GM10248 (cell line): ENCODE results near the gene SH3RF3.

ENCODE experiments used
- CTCF ChIA-PET: fragments of 300-600 bp; sonication (Branson Sonifier 250); formaldehyde crosslinking; extraction: SDS; loops from one replicate; lab custom pipeline; 2021; ENCODE audit warnings: antibody characterized with exemption; lab: Yijun Ruan, JAX
- POLR2A ChIA-PET: fragments of 350-650 bp; sonication (Branson Sonifier 250); formaldehyde crosslinking; extraction: SDS; loops from one replicate; lab custom pipeline; 2020; ENCODE audit warnings: antibody characterized with exemption; lab: Yijun Ruan, JAX
- DNase-seq: peaks from one replicate; pipeline ENCODE4 v3.0.0; 2012; ENCODE audit errors: extremely low spot score
- TF ChIP-seq, protein P1 (sequence below): IDR thresholded peaks from 2 replicates; pipeline ENCODE4 v1.5.1; 2012; ENCODE audit warnings: mild to moderate bottlenecking, low read depth; ENCODE audit errors: extremely low read depth, missing control alignments, control extremely low read depth

The SH3RF3 gene

DNA sequence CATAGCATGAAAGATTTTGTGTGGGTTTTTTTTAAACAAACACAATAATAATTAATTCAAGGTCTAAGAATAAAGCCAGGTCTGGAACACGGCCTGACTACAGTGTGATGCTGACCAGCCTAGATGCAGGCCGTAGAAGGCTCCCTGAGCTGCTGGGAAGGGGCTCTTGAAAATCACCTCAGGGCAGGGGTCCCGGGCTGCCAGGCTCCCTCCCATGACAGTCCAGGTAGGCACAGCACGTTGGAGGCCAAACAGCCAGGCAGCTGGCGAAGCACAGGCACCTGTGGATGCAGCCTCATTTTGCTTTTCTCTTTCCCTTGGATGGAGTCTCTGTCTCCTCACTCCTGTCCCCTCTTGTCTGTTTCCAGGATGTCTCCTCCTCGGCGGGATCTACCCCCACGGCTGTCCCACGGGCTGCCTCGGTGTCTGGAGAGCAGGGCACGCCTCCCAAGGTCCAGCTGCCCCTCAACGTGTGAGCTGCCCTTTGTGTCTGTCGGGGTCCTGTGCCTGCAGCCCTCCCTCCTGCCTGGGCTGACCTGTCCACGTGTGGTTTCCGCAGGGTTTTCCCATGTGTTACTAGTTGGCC, 290.3 kb downstream of the SH3RF3 start:
- TF ChIP-seq, protein P1, sequence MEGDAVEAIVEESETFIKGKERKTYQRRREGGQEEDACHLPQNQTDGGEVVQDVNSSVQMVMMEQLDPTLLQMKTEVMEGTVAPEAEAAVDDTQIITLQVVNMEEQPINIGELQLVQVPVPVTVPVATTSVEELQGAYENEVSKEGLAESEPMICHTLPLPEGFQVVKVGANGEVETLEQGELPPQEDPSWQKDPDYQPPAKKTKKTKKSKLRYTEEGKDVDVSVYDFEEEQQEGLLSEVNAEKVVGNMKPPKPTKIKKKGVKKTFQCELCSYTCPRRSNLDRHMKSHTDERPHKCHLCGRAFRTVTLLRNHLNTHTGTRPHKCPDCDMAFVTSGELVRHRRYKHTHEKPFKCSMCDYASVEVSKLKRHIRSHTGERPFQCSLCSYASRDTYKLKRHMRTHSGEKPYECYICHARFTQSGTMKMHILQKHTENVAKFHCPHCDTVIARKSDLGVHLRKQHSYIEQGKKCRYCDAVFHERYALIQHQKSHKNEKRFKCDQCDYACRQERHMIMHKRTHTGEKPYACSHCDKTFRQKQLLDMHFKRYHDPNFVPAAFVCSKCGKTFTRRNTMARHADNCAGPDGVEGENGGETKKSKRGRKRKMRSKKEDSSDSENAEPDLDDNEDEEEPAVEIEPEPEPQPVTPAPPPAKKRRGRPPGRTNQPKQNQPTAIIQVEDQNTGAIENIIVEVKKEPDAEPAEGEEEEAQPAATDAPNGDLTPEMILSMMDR = no peak
- POLR2A ChIA-PET = no interaction called here
- CTCF ChIA-PET = no interaction called here
- no peak for DNase-seq

DNA sequence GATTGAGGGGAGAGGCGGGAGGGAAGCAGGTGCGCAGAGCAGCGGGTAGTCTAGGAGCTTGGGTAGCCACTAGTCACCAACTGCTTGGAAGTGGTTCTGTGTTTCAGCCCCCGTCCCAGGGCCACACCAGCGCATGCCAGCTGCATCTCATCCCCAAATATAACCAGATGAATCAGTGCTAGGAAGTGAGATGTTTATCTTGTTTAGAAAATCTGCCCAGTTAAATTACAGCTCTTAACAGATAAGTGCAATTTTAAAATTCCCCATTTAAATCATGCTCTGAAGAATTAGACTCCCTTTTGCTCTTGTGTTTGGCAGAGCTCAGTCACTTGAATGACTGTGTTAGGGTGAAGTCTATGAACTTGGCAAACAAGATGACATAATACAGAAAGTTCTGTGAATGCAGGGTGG, 291.0 kb downstream of the SH3RF3 start:
- DNase-seq = no peak
- POLR2A ChIA-PET = no interaction called here
- TF ChIP-seq, protein P1 = no peak
- CTCF ChIA-PET = no interaction called here

DNA sequence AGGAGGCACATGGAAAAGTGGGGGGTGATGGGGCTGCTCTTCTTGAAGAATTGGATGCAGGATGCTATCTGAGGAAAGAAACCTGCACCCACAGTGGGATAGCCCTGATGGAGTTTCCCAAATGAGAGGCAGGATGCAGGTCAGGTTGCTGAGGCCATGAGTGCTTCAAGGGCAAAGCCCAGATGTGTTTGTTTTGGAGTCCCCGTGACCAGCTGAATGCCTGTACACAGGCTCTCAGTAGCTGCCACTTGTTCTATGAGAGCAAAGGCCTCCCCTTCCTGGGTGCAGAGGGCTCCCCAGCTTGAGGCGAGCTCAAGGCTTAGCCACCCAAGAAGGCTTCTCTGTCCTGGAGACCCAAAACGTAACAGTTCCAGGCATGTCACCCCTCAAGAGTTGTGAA, 292.1 kb downstream of the SH3RF3 start:
- ChIA-PET POLR2A (no interaction called here), CTCF (no interaction called here)
- no peak for DNase-seq
- TF ChIP-seq, protein P1 = no peak

DNA sequence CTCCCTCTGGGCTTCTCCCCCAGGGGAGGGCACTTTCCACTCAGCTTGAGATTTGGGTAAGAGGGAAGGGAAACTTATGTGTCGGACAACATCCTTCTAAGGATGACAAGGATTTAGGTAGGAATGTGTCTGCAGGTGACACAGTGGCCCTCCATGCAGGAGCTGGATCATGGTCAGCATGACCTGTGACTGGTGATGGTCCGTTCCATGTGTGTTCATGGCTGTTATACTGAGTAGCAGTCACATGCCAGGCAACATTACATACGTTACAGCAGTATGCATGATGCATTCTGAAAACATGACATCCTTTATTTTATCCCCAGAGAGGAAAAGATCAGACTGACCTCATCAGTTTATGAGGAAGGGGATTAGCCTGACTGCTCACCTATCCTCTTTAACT, 292.6 kb downstream of the SH3RF3 start:
- TF ChIP-seq, protein P1 = no peak
- DNase-seq = no peak
- CTCF ChIA-PET = no interaction called here
- POLR2A ChIA-PET = no interaction called here

DNA sequence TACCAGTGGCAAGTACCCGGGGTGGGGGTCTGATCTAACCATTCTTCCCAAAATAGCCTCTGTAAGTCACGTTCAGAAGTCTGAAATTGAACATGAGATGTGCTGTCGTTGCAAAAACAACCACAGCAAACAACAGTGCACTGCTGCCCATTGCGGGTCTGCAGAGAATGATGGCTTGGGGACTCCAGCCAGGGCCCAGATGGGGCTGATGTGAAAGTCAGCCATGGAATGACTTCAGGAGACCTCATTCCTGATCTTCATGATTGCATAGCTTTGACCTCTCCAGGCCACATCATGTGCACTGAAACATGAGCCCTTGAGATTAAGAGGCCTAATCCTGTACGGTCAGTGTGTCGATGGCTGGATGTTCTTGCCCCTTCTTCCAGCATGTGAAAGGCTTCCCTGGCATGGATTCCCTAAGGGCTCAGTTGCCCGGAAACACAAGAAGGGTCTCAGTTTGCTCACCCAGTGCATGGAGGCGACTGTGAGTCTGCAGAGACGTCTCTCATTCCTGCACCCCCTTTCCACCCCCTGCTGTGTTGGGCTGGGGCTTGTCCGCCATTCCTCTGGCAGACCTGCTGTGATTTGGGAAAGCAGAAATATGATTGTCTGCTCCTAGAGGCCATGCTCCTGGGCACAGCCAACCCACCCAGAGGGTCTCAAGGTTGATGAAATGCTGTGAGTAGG, 293.2 kb downstream of the SH3RF3 start:
- DNase-seq = no peak
- CTCF ChIA-PET = no interaction called here
- POLR2A ChIA-PET = no interaction called here
- TF ChIP-seq, protein P1 = no peak

DNA sequence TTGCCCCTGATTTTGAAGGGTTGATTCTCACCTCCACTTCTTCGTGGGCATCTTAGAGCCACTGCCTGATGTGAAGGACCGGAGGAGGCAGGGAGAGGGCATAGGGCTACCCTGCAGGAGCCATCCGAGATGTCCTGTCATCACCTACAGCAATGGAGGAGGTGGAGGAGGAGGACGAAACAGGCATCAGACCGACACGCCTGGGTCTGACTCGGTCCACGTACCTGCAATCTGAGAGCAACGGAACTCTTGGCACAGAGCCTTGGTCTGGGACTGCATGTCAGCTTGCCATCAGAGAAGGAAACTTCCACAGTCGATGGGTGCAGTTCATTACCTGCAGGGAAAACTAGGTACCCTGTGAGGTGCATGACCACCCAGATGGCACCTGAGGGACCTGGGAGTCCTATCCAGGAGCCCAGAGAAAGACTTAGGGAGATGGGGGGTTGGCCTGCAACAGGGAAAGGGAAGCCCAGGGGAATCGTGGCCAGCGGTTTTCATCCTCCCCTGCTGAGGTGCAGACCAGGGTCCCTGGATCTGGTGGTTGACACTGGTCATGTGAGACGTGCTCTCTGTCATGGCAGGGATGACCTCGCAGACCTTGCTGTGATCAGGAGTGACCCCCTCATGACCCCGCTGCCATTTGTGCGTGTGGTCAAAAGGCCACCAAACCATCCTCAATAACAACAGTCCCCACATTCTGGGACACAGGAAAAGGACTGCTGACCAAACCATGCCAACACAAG, 293.9 kb downstream of the SH3RF3 start:
- POLR2A ChIA-PET = no interaction called here
- no peak for DNase-seq

More for the DNA sequence above, 293.9 kb downstream of the SH3RF3 start:
- CTCF ChIA-PET = no interaction called here
- TF ChIP-seq, protein P1 = no peak
